B cell (primary cell): ENCODE results near the gene TRIO. TPM values are rescaled to one million over a fixed set of nuclear protein-coding genes. Genes with fewer than 3 reads are reported as not detected.

ENCODE experiments used
- ATAC-seq: fragments of 200-7000 bp; cut with Tn5 transposase; one replicate; pipeline ENCODE4 v1.10.0; 2021; ENCODE audit warnings: low read depth, mild to moderate bottlenecking, moderate number of reproducible peaks, moderate library complexity
- CTCF ChIA-PET: fragments of 350-600 bp; sonication (Branson Sonifier 250); formaldehyde crosslinking; loops from one replicate; lab custom pipeline; 2021; ENCODE audit warnings: antibody characterized with exemption, inconsistent platforms; lab: Charles Lee
- POLR2A ChIA-PET: fragments of 350-600 bp; sonication (Branson Sonifier 250); formaldehyde crosslinking; loops from one replicate; lab custom pipeline; 2021; ENCODE audit warnings: antibody characterized with exemption; lab: Charles Lee
- DNase-seq: peaks from one replicate; pipeline ENCODE4 v3.0.0; 2013
- H2AFZ ChIP-seq: 2 replicates; pipeline ENCODE4 v1.6.1; 2012; ENCODE audit warnings: mild to moderate bottlenecking, low read depth, low read length; ENCODE audit not compliant: insufficient read depth, poor library complexity, severe bottlenecking
- H3K27ac ChIP-seq, 2 donors: 1 replicate in 1 of 2; 2 replicates in 1 of 2; pipeline ENCODE4 v1.5.1; 2012 to 2013; ENCODE audit warnings: low read length in 2 of 2, mild to moderate bottlenecking in 2 of 2, moderate library complexity in 1 of 2
- H3K27me3 ChIP-seq, 4 experiments: fragments of 200-600 bp in 1 of 4; sonication (generic) in 1 of 4; replicated peaks in 1 of 4; 1 replicate in 2 of 4; 2 replicates in 2 of 4; pipeline versions ENCODE4 v1.6.1 to v1.7.0; 2013 to 2016; ENCODE audit warnings: low read length in 3 of 4, mild to moderate bottlenecking in 2 of 4, mixed read lengths in 1 of 4, moderate library complexity in 1 of 4; ENCODE audit not compliant: insufficient read depth in 4 of 4, control insufficient read depth in 3 of 4; ENCODE audit errors: control extremely low read depth in 1 of 4
- H3K36me3 ChIP-seq, 2 experiments: replicated peaks in 1 of 2; 1 replicate in 1 of 2; 2 replicates in 1 of 2; pipeline versions ENCODE4 v1.6.1 to v1.7.1; 2013; ENCODE audit warnings: low read length in 1 of 2; ENCODE audit not compliant: insufficient read depth in 2 of 2, control insufficient read depth in 1 of 2; ENCODE audit errors: control extremely low read depth in 1 of 2, extremely low read depth in 1 of 2
- H3K4me1 ChIP-seq, 2 donors: fragments of 200-600 bp in 1 of 2; sonication (generic) in 1 of 2; 1 replicate in 1 of 2; 2 replicates in 1 of 2; pipeline versions ENCODE4 v1.5.1 to v1.6.1; 2013 to 2017; ENCODE audit warnings: low read length in 2 of 2; ENCODE audit not compliant: control insufficient read depth in 2 of 2, insufficient read depth in 2 of 2
- H3K4me2 ChIP-seq: replicated peaks from 2 replicates; pipeline ENCODE3; 2012; ENCODE audit warnings: mild to moderate bottlenecking, low read depth, low read length; ENCODE audit not compliant: poor library complexity, severe bottlenecking
- H3K4me3 ChIP-seq, 5 experiments: fragments of 200-600 bp in 1 of 5; sonication (generic) in 1 of 5; 1 replicate in 3 of 5; 2 replicates in 2 of 5; pipeline versions ENCODE4 v1.5.1 to v1.7.0; 2011 to 2016; ENCODE audit warnings: low read length in 4 of 5, mild to moderate bottlenecking in 4 of 5, low read depth in 2 of 5, control low read depth in 1 of 5, moderate library complexity in 1 of 5; ENCODE audit not compliant: insufficient read depth in 1 of 5; ENCODE audit errors: control extremely low read depth in 1 of 5, extremely low read depth in 1 of 5
- H3K79me2 ChIP-seq: fragments of 200-600 bp; sonication (generic); one replicate; pipeline ENCODE4 v1.6.0; 2016; ENCODE audit warnings: low read length; ENCODE audit not compliant: control insufficient read depth, insufficient read depth
- H3K9ac ChIP-seq: fragments of 200-600 bp; sonication (generic); 2 replicates; pipeline ENCODE4 v1.6.1; 2017; ENCODE audit warnings: mild to moderate bottlenecking, low read length, moderate library complexity
- H3K9me3 ChIP-seq, 3 donors: one replicate each; pipeline versions ENCODE4 v1.6.1 to v1.7.1; 2013; ENCODE audit warnings: low read length in 2 of 3; ENCODE audit not compliant: control insufficient read depth in 2 of 3, insufficient read depth in 1 of 3; ENCODE audit errors: control extremely low read depth in 1 of 3
- H4K20me1 ChIP-seq: 2 replicates; pipeline ENCODE4 v1.6.0; 2012; ENCODE audit warnings: mild to moderate bottlenecking, low read length; ENCODE audit not compliant: insufficient read depth, control insufficient read depth, poor library complexity, severe bottlenecking
- H3K27ac Mint-ChIP-seq: one replicate; pipeline ENCODE4 v1.8.0; 2021; ENCODE audit warnings: mixed read lengths
- H3K27me3 Mint-ChIP-seq: one replicate; pipeline ENCODE4 v1.8.0; 2021; ENCODE audit warnings: mixed read lengths
- H3K4me1 Mint-ChIP-seq: one replicate; pipeline ENCODE4 v1.8.0; 2021; ENCODE audit warnings: mixed read lengths
- H3K4me3 Mint-ChIP-seq: one replicate; pipeline ENCODE4 v1.8.0; 2021; ENCODE audit warnings: mixed read lengths
- H3K9me3 Mint-ChIP-seq: one replicate; pipeline ENCODE4 v1.8.0; 2022; ENCODE audit warnings: mixed read lengths; ENCODE audit not compliant: insufficient read depth
- CTCF ChIP-seq: fragments of 200-600 bp; IDR thresholded peaks from one replicate; pipeline ENCODE4 v1.8.0; 2022; ENCODE audit warnings: antibody characterized with exemption, mild to moderate bottlenecking
- EZH2 ChIP-seq: IDR thresholded peaks from 2 replicates; pipeline ENCODE4 v1.6.1; 2012; ENCODE audit warnings: borderline replicate concordance, low read depth, mild to moderate bottlenecking, moderate library complexity, low read length; ENCODE audit not compliant: insufficient read depth, poor library complexity, severe bottlenecking
- WGBS: methylation state at CpG from one replicate; pipeline ENCODE4 v1.1.5; 2013; ENCODE audit warnings: missing lambda C conversion rate; ENCODE audit not compliant: insufficient coverage; 5-methylcytosine and 5-hydroxymethylcytosine counted together
- intact Hi-C: fragments of 100-400 bp; cut with micrococcal nuclease; formaldehyde crosslinking; loops from one replicate; pipeline ENCODE4 v1.10.0; 2022
- polyA plus RNA-seq: library from polyadenylated mRNA; depleted of rRNA; stranded (reverse); fragments of >200 nt; gene quantifications from 2 replicates; pipeline ENCODE4 v1.2.3, GENCODE V29; 2012
- total RNA-seq, 2 donors: library from RNA; stranded (reverse); fragments of 120-200 nt in 1 of 2; gene quantifications; 1 replicate in 1 of 2; 2 replicates in 1 of 2; pipeline versions ENCODE4 v1.2.3 to v1.2.4, GENCODE V29; 2013 to 2022

TRIO gene
- total and polyA plus RNA-seq, 2 donors (not counting 1 experiment from before 2014, with no cell fraction given): 90.5 to 479 TPM

DNA sequence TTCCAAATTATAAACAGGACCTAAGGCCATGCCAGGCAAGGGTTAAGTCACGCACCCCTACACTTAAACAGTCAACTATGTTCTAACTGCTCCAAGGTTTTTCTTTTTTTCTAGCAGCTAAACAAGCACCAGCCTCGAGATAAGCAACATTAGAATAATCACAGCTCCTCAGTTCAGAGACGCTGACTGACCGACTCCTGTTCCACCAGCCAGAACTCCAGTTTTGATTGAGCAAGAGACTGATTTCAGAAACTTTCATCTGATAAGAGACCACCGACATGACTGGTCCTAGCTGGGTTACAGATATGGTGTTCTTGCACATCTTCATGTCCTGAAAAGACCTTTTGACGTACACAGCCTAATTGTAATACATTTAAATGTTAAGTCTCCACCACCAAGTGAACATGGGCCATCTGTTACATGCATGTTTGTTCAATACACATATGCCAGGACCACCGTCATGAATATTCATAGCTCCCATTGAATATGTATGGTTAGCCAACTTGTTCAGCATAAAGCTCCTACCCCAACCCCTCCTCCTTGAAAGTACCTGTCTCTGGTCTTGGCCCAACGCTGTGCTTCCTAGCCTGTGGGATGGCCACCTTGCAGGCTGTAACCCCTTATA, 414.8 kb downstream of the TRIO start:
- Histone ChIP-seq H3K9me3 (peaks cover 0 to 5% (median 3%) of the 10 kb centered on the region in 3 donors), H4K20me1 (no peaks in the 10 kb centered on the region), H3K27ac (no peak overlapping the region), H3K4me1 (peaks cover 18 to 20% of the 10 kb centered on the region in 2 donors), H3K9ac (no peak overlapping the region), H3K79me2 (no peaks in the 10 kb centered on the region), H3K4me2 (no peak overlapping the region), H3K27me3 (peaks cover 0 to 17% (median 0%) of the 10 kb centered on the region in 4 experiments), H3K4me3 (no peak overlapping the region), H2AFZ (no peak overlapping the region), H3K36me3 (no peaks in the 10 kb centered on the region)
- Mint-ChIP-seq H3K9me3 (peaks cover 5% of the 10 kb centered on the region), H3K4me3 (no peak overlapping the region), H3K4me1 (peaks cover 16% of the 10 kb centered on the region), H3K27me3 (peaks cover 30% of the 10 kb centered on the region), H3K27ac (no peak overlapping the region)
- TF ChIP-seq CTCF (no peak), EZH2 (no peak)
- CTCF ChIA-PET: no interaction called here
- intact Hi-C loops: no loop called here
- POLR2A ChIA-PET: no interaction called here
- ATAC-seq (no peak), DNase-seq (no peak)
- 71% methylated on average over 6 of the region's 8 CpGs for WGBS

Other genes with a start within 250 kb of the TRIO start
- not detected in 2 replicates for gene DNAH5, start 198.7 kb upstream of the TRIO start, total RNA-seq
- not detected in 2 replicates for gene DNAH5, start 198.7 kb upstream of the TRIO start, polyA plus RNA-seq